Ovary (tissue), 9 donors: ENCODE measurements around the gene PCDHGA1. TPM values are rescaled to one million over a fixed set of nuclear protein-coding genes. Genes with fewer than 3 reads are reported as not detected.

Experiments used
- DNase-seq, 5 donors: peaks; one replicate each; pipeline ENCODE4 v3.0.0-alpha.2; 2019 to 2020
- H3K27ac ChIP-seq, 2 donors: fragments of 200-600 bp; one replicate each; pipeline versions ENCODE4 v1.5.1 to v1.8.0; 2019 to 2022
- H3K27me3 ChIP-seq: fragments of 200-600 bp; one replicate; pipeline ENCODE4 v1.8.0; 2022
- H3K36me3 ChIP-seq: fragments of 200-600 bp; sonication (generic); one replicate; pipeline ENCODE4 v1.5.1; 2019
- H3K4me1 ChIP-seq: one replicate; pipeline ENCODE4 v1.8.1; 2013; ENCODE audit warnings: mild to moderate bottlenecking, moderate library complexity; ENCODE audit not compliant: insufficient read depth
- H3K4me3 ChIP-seq: fragments of 200-600 bp; sonication (generic); one replicate; pipeline ENCODE4 v1.5.1; 2017
- H3K9me3 ChIP-seq, 2 donors: fragments of 200-600 bp in 1 of 2; sonication (generic) in 1 of 2; one replicate each; pipeline versions ENCODE4 v1.5.1 to v1.8.1; 2013 to 2019; ENCODE audit warnings: mild to moderate bottlenecking in 1 of 2, moderate library complexity in 1 of 2
- EP300 ChIP-seq: sonication (generic); formaldehyde crosslinking; IDR thresholded peaks from one replicate; pipeline ENCODE4 v1.6.1; 2017; ENCODE audit warnings: antibody characterized with exemption
- POLR2A ChIP-seq: fragments of 450-650 bp; IDR thresholded peaks from one replicate; pipeline ENCODE4 v1.6.1; 2017; ENCODE audit warnings: antibody characterized with exemption, mild to moderate bottlenecking, moderate library complexity
- WGBS, 3 donors: extraction: QIAGEN DNeasy Blood & Tissue Kit in 1 of 3; methylation state at CpG; one replicate each; pipeline versions ENCODE4 v1.1.5 to v1.1.7; 2013 to 2017; 5-methylcytosine and 5-hydroxymethylcytosine counted together
- intact Hi-C, 4 donors: fragments of 100-400 bp; cut with DNase I; formaldehyde crosslinking; loops; one replicate each; pipeline versions ENCODE4 v1.11.0 to v1.15.1; 2022 to 2023
- polyA plus RNA-seq, 2 donors: library from polyadenylated mRNA; stranded (reverse); fragments of 200-250 nt in 1 of 2; fragments of 350-450 nt in 1 of 2; fragmentation: Illumina TruSeq in 1 of 2; extraction: RNeasy Lipid Tissue Mini Kit (QIAGEN cat#74804) in 1 of 2; gene quantifications; one replicate each; pipeline ENCODE4 v1.2.3, GENCODE V29; 2013 to 2014
- total RNA-seq, 7 donors: library from RNA; depleted of rRNA in 2 of 7; stranded (reverse); fragments of >200 nt in 2 of 7; fragmentation: NEBNext Ultra II Directional in 3 of 7; extraction: Animal tissue kit (Norgen Biotek cat#: 25700) in 3 of 7; gene quantifications; one replicate each; pipeline versions ENCODE4 v1.1.0 to v1.2.4, GENCODE V29; 2016 to 2023
- TF ChIP-seq, protein P1 (sequence below), 3 donors: fragments of 450-650 bp in 2 of 3; fragments of 200-600 bp in 1 of 3; IDR thresholded peaks; one replicate each; pipeline versions ENCODE4 v1.5.1 to v1.8.0; 2016 to 2022; ENCODE audit warnings: antibody characterized with exemption in 3 of 3, mild to moderate bottlenecking in 1 of 3
- donor health status: DM: no; HTN: no; CAD: no; lungs with moderate emphysema.
- donor health status: DM: no; HTN: no; CAD: no.
- donor health status: Bipolar disorder and iron deficiency.
- donor health status: DM: yes; HTN: yes; CAD: no.
- donor health status: DM: no; HTN: no; CAD: no.
- donor health status: DM: yes; HTN: yes; CAD: no.

Gene PCDHGA1
- total and polyA plus RNA-seq, 9 donors, result 0.29 to 2.8 (median 0.94) TPM

DNA sequence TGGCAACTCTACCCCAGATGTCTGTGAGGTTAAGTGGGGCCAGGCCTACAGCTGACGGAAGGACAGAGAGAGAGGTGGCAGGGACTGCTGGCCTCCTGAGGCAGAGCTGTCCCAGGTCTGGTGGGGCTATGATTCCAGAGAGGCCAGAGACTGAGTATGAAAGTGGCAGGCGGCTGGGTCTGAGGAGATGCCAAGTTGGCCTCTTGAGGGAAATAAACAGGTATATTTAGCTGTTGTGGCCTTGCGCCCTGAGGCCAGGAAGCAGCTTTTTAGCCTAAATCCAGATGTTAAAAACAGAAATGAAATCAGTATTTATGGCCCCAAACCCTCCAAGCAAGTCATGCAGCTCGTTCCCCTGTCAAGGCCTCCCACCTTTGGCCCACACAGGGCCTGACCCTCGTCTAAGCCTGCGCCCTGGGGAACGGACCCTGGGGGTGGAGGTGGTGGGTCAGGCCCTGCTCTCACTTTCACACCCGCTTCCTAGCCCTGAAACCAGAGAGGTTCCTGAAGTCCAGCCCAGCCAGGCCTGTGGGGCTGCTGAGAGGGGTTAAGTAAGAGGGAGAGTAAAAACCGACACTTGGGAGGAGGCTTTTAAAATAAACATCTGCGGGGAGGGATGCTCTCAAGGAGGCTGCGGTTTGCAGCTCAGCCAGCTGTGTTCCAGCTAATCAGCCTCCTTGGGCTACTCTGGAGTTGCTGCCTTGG is 177.2 kb downstream of the PCDHGA1 start:
- peak in 4 of 5 donors; percentile 61 to 73 (median 63) for DNase-seq
- intact Hi-C loops, result no loop called here
- peaks cover 13% of the 10 kb centered on the region for H3K4me1 ChIP-seq
- TF ChIP-seq EP300 (no peak), POLR2A (no peak)
- TF ChIP-seq, protein P1, sequence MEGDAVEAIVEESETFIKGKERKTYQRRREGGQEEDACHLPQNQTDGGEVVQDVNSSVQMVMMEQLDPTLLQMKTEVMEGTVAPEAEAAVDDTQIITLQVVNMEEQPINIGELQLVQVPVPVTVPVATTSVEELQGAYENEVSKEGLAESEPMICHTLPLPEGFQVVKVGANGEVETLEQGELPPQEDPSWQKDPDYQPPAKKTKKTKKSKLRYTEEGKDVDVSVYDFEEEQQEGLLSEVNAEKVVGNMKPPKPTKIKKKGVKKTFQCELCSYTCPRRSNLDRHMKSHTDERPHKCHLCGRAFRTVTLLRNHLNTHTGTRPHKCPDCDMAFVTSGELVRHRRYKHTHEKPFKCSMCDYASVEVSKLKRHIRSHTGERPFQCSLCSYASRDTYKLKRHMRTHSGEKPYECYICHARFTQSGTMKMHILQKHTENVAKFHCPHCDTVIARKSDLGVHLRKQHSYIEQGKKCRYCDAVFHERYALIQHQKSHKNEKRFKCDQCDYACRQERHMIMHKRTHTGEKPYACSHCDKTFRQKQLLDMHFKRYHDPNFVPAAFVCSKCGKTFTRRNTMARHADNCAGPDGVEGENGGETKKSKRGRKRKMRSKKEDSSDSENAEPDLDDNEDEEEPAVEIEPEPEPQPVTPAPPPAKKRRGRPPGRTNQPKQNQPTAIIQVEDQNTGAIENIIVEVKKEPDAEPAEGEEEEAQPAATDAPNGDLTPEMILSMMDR (IDR thresholded peaks at IDR 0.05), result no peak
- WGBS, 3 donors, result 15 to 19% (median 15%) methylated on average over 11 of the region's 11 CpGs
- H3K27ac ChIP-seq, result peak overlapping the region; percentile 48 to 88
- H3K4me3 ChIP-seq, result no peak overlapping the region
- no peaks in the 10 kb centered on the region for H3K36me3 ChIP-seq
- no peaks in the 10 kb centered on the region for H3K27me3 ChIP-seq
- no peaks in the 10 kb centered on the region for H3K9me3 ChIP-seq

DNA sequence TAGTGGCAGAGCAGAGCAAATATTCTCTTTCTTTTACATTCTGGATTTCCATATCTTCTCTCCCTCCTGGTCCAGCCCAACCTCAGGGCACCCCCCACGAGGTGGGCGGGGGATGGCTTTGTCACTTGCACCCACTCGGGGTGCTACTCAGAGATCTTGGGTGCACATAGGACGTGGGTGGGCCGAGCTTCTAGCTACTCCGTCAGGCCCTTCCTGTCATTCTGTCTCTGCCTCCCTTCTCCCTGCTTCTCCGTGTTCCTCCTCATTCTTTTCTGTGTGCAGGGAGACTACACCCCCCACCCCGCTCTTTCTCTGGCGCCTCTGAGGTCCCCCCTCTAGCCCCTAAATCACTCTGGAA is 178.1 kb downstream of the PCDHGA1 start:
- intact Hi-C loops, result no loop called here
- H3K27ac ChIP-seq, result peak overlapping the region; percentile 48 to 88
- H3K9me3 ChIP-seq, result no peaks in the 10 kb centered on the region
- TF ChIP-seq, protein P1 (IDR thresholded peaks at IDR 0.05), result no peak
- TF ChIP-seq POLR2A (no peak), EP300 (no peak)
- peak overlapping the region; percentile 17 for H3K4me3 ChIP-seq
- WGBS, 3 donors, result 5 to 11% (median 7%) methylated on average over 9 of the region's 9 CpGs
- peak in 2 of 5 donors; percentile 51 to 52 for DNase-seq
- no peaks in the 10 kb centered on the region for H3K27me3 ChIP-seq
- H3K4me1 ChIP-seq, result peaks cover 13% of the 10 kb centered on the region
- H3K36me3 ChIP-seq, result no peaks in the 10 kb centered on the region

DNA sequence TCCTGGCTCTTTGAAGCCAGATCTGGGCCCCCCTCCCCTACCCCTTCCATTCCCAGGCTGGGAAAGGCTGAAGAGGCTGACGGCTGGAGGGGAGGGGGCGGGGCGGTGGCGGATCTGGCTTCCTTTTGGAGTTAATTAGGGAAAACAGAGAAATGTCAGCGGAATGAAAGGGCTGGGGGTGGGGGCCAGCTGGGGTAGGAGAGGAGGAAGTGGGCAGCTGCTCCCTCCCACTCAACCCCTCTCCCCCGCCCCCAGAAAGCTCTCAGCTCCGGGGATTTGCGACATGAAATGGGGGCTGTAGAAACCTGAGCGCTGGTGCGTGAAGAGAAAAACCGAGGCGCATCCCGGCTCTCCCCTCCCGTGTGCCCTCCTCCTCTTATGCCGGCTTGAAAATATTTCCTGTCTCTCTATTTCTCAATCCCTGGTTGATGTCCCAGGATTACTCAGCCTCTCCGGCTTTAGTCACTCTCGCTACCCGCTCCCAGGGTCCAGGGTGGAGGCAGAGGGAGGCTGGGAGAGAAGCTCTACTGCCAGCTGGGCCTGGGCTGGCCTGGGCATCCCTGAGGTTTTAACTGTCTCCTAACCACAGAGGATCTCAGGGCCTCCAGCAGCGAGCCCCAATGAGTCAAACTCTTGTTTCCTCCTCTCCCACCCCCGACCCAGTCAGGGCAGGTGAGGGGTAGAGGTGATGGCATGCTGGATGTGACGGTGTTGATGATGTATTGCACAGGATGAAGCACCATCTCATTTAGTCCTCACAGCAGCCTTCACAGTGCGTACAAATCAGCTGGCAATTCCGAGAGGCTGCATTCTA is 178.7 kb downstream of the PCDHGA1 start:
- H3K9me3 ChIP-seq, result no peaks in the 10 kb centered on the region
- no peaks in the 10 kb centered on the region for H3K27me3 ChIP-seq
- H3K36me3 ChIP-seq, result no peaks in the 10 kb centered on the region
- WGBS, 3 donors, result 8 to 11% (median 9%) methylated on average over 23 of the region's 23 CpGs
- H3K27ac ChIP-seq, result peak overlapping the region; percentile 48 to 88
- DNase-seq, result peak; percentile 72 to 85 (median 74)
- peaks cover 13% of the 10 kb centered on the region for H3K4me1 ChIP-seq
- peak; percentile 70 for TF ChIP-seq POLR2A
- TF ChIP-seq, protein P1 (IDR thresholded peaks at IDR 0.05), result no peak
- TF ChIP-seq EP300, result no peak
- H3K4me3 ChIP-seq, result peak overlapping the region; percentile 17
- intact Hi-C loops, result no loop called here

DNA sequence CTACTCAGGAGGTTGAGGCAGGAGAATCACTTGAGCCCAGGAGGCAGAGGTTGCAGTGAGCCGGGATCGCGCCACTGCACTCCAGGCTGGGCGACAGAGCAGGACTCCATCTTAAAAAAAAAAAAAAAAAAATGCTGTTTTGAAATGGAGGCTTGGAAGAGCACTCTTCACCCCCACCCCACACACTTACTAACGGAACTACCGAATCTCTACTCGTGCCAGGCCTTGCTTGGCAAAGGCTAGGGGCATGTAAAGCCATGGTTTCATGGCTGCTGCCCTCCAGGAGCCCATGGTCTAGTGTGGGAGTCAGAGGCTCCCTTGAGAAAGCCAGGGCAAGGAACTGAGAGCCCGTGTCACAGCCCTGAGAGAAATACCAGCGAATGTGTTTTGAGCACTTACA is 179.8 kb downstream of the PCDHGA1 start:
- TF ChIP-seq POLR2A (no peak), EP300 (no peak)
- TF ChIP-seq, protein P1 (IDR thresholded peaks at IDR 0.05), result no peak
- peaks cover 17% of the 10 kb centered on the region for H3K4me1 ChIP-seq
- 89 to 94% (median 91%) methylated on average over 9 of the region's 9 CpGs for WGBS, 3 donors
- intact Hi-C loops, result loop anchor here in 2 of 4 donors (5.0 kb wide), 2 partner anchors 33 to 52 kb away; partner anchors contain the start of gene PCDHGC3 (in 2 of the 2)
- no peaks in the 10 kb centered on the region for H3K27me3 ChIP-seq
- no peaks in the 10 kb centered on the region for H3K9me3 ChIP-seq
- no peaks in the 10 kb centered on the region for H3K36me3 ChIP-seq
- H3K4me3 ChIP-seq, result no peak overlapping the region
- peak overlapping the region in 1 of 2 donors; percentile 88 for H3K27ac ChIP-seq
- no peak for DNase-seq
